H9 (cell line): ENCODE data around the gene SIGLEC5. TPM values are rescaled to one million over a fixed set of nuclear protein-coding genes. Genes with fewer than 3 reads are reported as not detected.

Experiments used
- DNase-seq: peaks from one replicate; pipeline ENCODE4 v3.0.0-alpha.2; 2017
- H2AFZ ChIP-seq: one replicate; pipeline ENCODE4 v1.6.1; 2013; ENCODE audit warnings: mild to moderate bottlenecking, low read length, control low read depth, moderate library complexity
- H2AK5ac ChIP-seq: 2 replicates; pipeline ENCODE4 v1.6.1; 2013; ENCODE audit warnings: low read length, control low read depth, mixed read lengths; ENCODE audit not compliant: insufficient read length
- H2BK120ac ChIP-seq: one replicate; pipeline ENCODE4 v1.6.1; 2013; ENCODE audit warnings: low read depth, mild to moderate bottlenecking, low read length, control low read depth, inconsistent platforms; ENCODE audit not compliant: poor library complexity, severe bottlenecking
- H2BK12ac ChIP-seq: 2 replicates; pipeline ENCODE4 v1.6.1; 2013; ENCODE audit warnings: low read length, control low read depth, mixed read lengths, low read depth; ENCODE audit not compliant: insufficient read length
- H2BK15ac ChIP-seq: 2 replicates; pipeline ENCODE4 v1.6.1; 2013; ENCODE audit warnings: low read depth, low read length, control low read depth
- H2BK20ac ChIP-seq: one replicate; pipeline ENCODE4 v1.6.1; 2013; ENCODE audit warnings: low read depth, mild to moderate bottlenecking, low read length, control low read depth, inconsistent platforms; ENCODE audit not compliant: poor library complexity, severe bottlenecking
- H2BK5ac ChIP-seq: 2 replicates; pipeline ENCODE4 v1.6.1; 2013; ENCODE audit warnings: low read length, control low read depth, mixed read lengths; ENCODE audit not compliant: insufficient read length
- H3K14ac ChIP-seq: 2 replicates; pipeline ENCODE4 v1.6.1; 2013; ENCODE audit warnings: low read length, control low read depth; ENCODE audit not compliant: insufficient read depth
- H3K18ac ChIP-seq: 2 replicates; pipeline ENCODE4 v1.6.1; 2013; ENCODE audit warnings: low read depth, mild to moderate bottlenecking, mixed read lengths, low read length, control low read depth; ENCODE audit not compliant: insufficient read length
- H3K23ac ChIP-seq: 2 replicates; pipeline ENCODE4 v1.6.1; 2013; ENCODE audit warnings: low read length, control low read depth, mixed read lengths, low read depth; ENCODE audit not compliant: insufficient read length
- H3K23me2 ChIP-seq: 2 replicates; pipeline ENCODE4 v1.6.1; 2013; ENCODE audit warnings: low read depth, mild to moderate bottlenecking, mixed read lengths, low read length, control low read depth; ENCODE audit not compliant: insufficient read length, poor library complexity, severe bottlenecking
- H3K27ac ChIP-seq: 2 replicates; pipeline ENCODE4 v1.5.1; 2013; ENCODE audit warnings: low read length, control low read depth, mixed read lengths, low read depth; ENCODE audit not compliant: insufficient read length
- H3K27me3 ChIP-seq: 2 replicates; pipeline ENCODE4 v1.6.1; 2013; ENCODE audit warnings: low read length, control low read depth, inconsistent platforms; ENCODE audit not compliant: insufficient read depth
- H3K4ac ChIP-seq: 2 replicates; pipeline ENCODE4 v1.6.1; 2013; ENCODE audit warnings: low read depth, mild to moderate bottlenecking, control low read depth, inconsistent platforms, low read length, moderate library complexity
- H3K4me1 ChIP-seq: 2 replicates; pipeline ENCODE4 v1.6.1; 2013; ENCODE audit warnings: low read length, control low read depth, inconsistent platforms; ENCODE audit not compliant: insufficient read depth
- H3K4me2 ChIP-seq: 2 replicates; pipeline ENCODE4 v1.6.1; 2013; ENCODE audit warnings: low read length, control low read depth, mixed read lengths; ENCODE audit not compliant: insufficient read length, insufficient read depth
- H3K56ac ChIP-seq: 2 replicates; pipeline ENCODE4 v1.6.1; 2013; ENCODE audit warnings: low read depth, mild to moderate bottlenecking, mixed read lengths, low read length, control low read depth; ENCODE audit not compliant: insufficient read length
- H3K79me1 ChIP-seq: 2 replicates; pipeline ENCODE4 v1.6.1; 2013; ENCODE audit warnings: low read depth, mild to moderate bottlenecking, moderate library complexity, low read length, control low read depth, inconsistent platforms; ENCODE audit not compliant: insufficient read depth, poor library complexity, severe bottlenecking
- H3K79me2 ChIP-seq: 2 replicates; pipeline ENCODE4 v1.6.1; 2013; ENCODE audit warnings: low read length, control low read depth, inconsistent platforms; ENCODE audit not compliant: insufficient read depth
- H3K9ac ChIP-seq: 2 replicates; pipeline ENCODE4 v1.6.1; 2013; ENCODE audit warnings: low read length, control low read depth, mixed read lengths; ENCODE audit not compliant: insufficient read length; ENCODE audit errors: extremely low read depth
- H3K9me3 ChIP-seq: one replicate; pipeline ENCODE4 v1.6.1; 2013; ENCODE audit warnings: low read depth, low read length, inconsistent platforms; ENCODE audit not compliant: control insufficient read depth
- H3T11ph ChIP-seq: one replicate; pipeline ENCODE4 v1.6.1; 2013; ENCODE audit warnings: mild to moderate bottlenecking, low read length, control low read depth, inconsistent platforms
- H4K20me1 ChIP-seq: one replicate; pipeline ENCODE4 v1.6.1; 2013; ENCODE audit not compliant: control insufficient read depth, insufficient read length, insufficient read depth
- H4K5ac ChIP-seq: 2 replicates; pipeline ENCODE4 v1.6.1; 2013; ENCODE audit warnings: low read depth, mild to moderate bottlenecking, mixed read lengths, low read length, control low read depth; ENCODE audit not compliant: insufficient read length
- H4K8ac ChIP-seq: replicated peaks from 2 replicates; pipeline ENCODE4 v1.6.1; 2013; ENCODE audit warnings: low read length, control low read depth, mixed read lengths, low read depth; ENCODE audit not compliant: insufficient read length
- H4K91ac ChIP-seq: 2 replicates; pipeline ENCODE4 v1.6.1; 2013; ENCODE audit warnings: low read depth, mild to moderate bottlenecking, moderate library complexity, mixed read lengths, low read length, control low read depth; ENCODE audit not compliant: insufficient read length
- H3K27ac Mint-ChIP-seq, 3 experiments: 2 replicates in 2 of 3; 3 replicates in 1 of 3; pipeline ENCODE4 v1.8.0; 2020 to 2021; ENCODE audit warnings: mixed read lengths in 3 of 3, mild to moderate bottlenecking in 1 of 3, moderate library complexity in 1 of 3
- H3K27me3 Mint-ChIP-seq: 2 replicates; pipeline ENCODE4 v1.8.0; 2021; ENCODE audit warnings: low read depth, mild to moderate bottlenecking, moderate library complexity, mixed read lengths
- H3K36me3 Mint-ChIP-seq, 3 experiments: 2 replicates in 2 of 3; 3 replicates in 1 of 3; pipeline ENCODE4 v1.8.0; 2020 to 2021; ENCODE audit warnings: low read depth in 3 of 3, mixed read lengths in 3 of 3; ENCODE audit not compliant: insufficient read depth in 1 of 3
- H3K4me1 Mint-ChIP-seq, 2 experiments: 2 replicates each; pipeline ENCODE4 v1.8.0; 2020; ENCODE audit warnings: mixed read lengths in 2 of 2
- H3K4me3 Mint-ChIP-seq, 2 experiments: 2 replicates in 1 of 2; 3 replicates in 1 of 2; pipeline ENCODE4 v1.8.0; 2020 to 2021; ENCODE audit warnings: mild to moderate bottlenecking in 2 of 2, mixed read lengths in 2 of 2, moderate library complexity in 1 of 2
- H3K9me3 Mint-ChIP-seq, 2 experiments: 2 replicates in 1 of 2; 3 replicates in 1 of 2; pipeline ENCODE4 v1.8.0; 2020; ENCODE audit warnings: mild to moderate bottlenecking in 2 of 2, mixed read lengths in 2 of 2, moderate library complexity in 1 of 2
- CTCF ChIP-seq: fragments of 200-600 bp; sonication (generic); conservative IDR thresholded peaks from 3 replicates; pipeline ENCODE4 v1.8.0; 2021; ENCODE audit warnings: antibody characterized with exemption, mild to moderate bottlenecking
- WGBS: extraction: QIAGEN DNeasy Blood & Tissue Kit; methylation state at CpG from one replicate; pipeline ENCODE4 v1.1.7; 2013; ENCODE audit warnings: missing lambda C conversion rate, low lambda C conversion rate, mixed read lengths; ENCODE audit not compliant: insufficient read length; ENCODE audit errors: extremely low coverage; 5-methylcytosine and 5-hydroxymethylcytosine counted together
- total RNA-seq: library from RNA; stranded (reverse); gene quantifications from 2 replicates; pipeline ENCODE4 v1.2.1, GENCODE V29; 2021

Gene SIGLEC5
- total RNA-seq, 1 experiment from 2014 or later = not detected

- no peak for TF ChIP-seq CTCF
- Histone ChIP-seq H3K4me1 (no peaks in the 10 kb centered on the region), H2BK12ac (no peak overlapping the region), H3K14ac (no peak overlapping the region), H3K4ac (no peak overlapping the region), H3K23me2 (peaks cover 6% of the 10 kb centered on the region), H3K18ac (no peak overlapping the region), H2BK20ac (no peak overlapping the region), H3K23ac (no peak overlapping the region), H3K56ac (no peak overlapping the region), H3K79me1 (no peaks in the 10 kb centered on the region), H2BK120ac (no peak overlapping the region), H3T11ph (no peak overlapping the region), H4K8ac (no peak overlapping the region), H3K79me2 (no peaks in the 10 kb centered on the region; the same call in 1 of the 2 replicates), H3K9me3 (no peaks in the 10 kb centered on the region), H4K91ac (no peak overlapping the region), H4K5ac (no peak overlapping the region), H2AK5ac (no peak overlapping the region), H2BK5ac (no peak overlapping the region), H2BK15ac (no peak overlapping the region), H2AFZ (no peak overlapping the region), H3K9ac (no peak overlapping the region), H3K4me2 (no peak overlapping the region), H3K27me3 (no peaks in the 10 kb centered on the region), H4K20me1 (no peaks in the 10 kb centered on the region), H3K27ac (no peak overlapping the region)
- Mint-ChIP-seq H3K27me3 (peaks cover 52% of the 10 kb centered on the region), H3K27ac (no peak overlapping the region), H3K4me1 (peaks cover 8 to 12% of the 10 kb centered on the region in 2 experiments), H3K36me3 (no peaks in the 10 kb centered on the region; a peak in 1 of 7 replicates), H3K9me3 (peaks cover 1 to 50% of the 10 kb centered on the region in 2 experiments), H3K4me3 (no peak overlapping the region)
- no CpG with 5 or more reads among the region's 4 CpGs for WGBS
- no peak for DNase-seq
Measured at GRCh38 chr19:51567583-51567982, 62.6 kb downstream of the SIGLEC5 start.
